Measurements from ENCODE around the gene MRPL17.

The MRPL17 gene

DNA sequence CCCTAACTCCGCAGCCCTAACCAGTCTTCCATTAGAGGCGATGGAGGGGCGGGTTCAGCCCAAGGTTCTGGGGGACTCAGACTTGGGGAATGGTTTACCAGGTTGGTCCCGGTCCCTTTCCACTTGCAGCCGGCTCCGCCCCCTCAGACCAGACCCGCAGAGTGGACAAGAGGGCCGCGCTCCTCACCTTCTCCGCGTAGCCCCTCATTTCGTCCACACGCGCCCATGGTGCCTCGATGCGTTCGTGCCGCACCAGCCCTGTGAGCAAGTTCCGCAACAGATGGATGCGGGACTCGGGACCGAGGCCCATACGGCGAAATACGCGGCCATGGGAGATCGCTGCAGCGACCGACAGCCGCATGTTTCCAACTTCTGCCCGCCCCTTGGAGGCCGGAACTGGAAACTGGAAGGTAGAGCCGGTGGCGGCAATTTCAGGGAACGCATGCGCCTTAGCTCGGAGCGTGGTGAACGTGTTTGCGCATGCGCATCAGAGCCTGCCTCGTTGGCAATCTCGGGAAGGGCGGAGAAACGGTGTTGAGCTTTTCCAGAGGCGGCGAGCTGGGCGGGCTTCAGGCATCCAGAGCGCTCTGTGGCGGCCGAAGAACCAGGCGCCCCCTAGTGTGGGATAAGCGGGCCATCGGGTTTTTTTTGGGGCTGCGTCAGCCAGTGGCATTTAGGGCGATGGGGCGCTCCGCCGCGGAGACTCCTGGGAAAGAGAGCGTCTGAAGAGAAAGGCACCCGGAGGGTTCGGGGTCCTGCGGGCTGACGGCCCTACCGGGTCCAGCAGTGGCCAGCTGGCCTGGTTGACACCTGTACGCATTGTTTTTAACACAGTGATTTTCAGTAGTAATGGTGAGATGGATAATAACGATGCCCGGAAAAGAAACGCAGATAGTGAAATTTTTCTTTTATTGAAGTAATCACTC, at the start of gene MRPL17:
MRPL17 (minus strand) TSS at position 405 of the 926 bp plus-strand sequence; CDS start at position 361, 44 bp downstream.
- DNase-seq (ENCODE audit: low read depth), result peak; percentile 93
- TF ChIP-seq, protein P1, sequence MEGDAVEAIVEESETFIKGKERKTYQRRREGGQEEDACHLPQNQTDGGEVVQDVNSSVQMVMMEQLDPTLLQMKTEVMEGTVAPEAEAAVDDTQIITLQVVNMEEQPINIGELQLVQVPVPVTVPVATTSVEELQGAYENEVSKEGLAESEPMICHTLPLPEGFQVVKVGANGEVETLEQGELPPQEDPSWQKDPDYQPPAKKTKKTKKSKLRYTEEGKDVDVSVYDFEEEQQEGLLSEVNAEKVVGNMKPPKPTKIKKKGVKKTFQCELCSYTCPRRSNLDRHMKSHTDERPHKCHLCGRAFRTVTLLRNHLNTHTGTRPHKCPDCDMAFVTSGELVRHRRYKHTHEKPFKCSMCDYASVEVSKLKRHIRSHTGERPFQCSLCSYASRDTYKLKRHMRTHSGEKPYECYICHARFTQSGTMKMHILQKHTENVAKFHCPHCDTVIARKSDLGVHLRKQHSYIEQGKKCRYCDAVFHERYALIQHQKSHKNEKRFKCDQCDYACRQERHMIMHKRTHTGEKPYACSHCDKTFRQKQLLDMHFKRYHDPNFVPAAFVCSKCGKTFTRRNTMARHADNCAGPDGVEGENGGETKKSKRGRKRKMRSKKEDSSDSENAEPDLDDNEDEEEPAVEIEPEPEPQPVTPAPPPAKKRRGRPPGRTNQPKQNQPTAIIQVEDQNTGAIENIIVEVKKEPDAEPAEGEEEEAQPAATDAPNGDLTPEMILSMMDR (IDR thresholded peaks at IDR 0.05; ENCODE audit: control insufficient read depth, insufficient read depth, low read depth, low read length, missing control alignments), result peak; percentile 93
- H3K4me3 ChIP-seq (ENCODE audit: control insufficient read depth, low read depth, low read length), result peak within 1 kb of the TSS; percentile 99

DNA sequence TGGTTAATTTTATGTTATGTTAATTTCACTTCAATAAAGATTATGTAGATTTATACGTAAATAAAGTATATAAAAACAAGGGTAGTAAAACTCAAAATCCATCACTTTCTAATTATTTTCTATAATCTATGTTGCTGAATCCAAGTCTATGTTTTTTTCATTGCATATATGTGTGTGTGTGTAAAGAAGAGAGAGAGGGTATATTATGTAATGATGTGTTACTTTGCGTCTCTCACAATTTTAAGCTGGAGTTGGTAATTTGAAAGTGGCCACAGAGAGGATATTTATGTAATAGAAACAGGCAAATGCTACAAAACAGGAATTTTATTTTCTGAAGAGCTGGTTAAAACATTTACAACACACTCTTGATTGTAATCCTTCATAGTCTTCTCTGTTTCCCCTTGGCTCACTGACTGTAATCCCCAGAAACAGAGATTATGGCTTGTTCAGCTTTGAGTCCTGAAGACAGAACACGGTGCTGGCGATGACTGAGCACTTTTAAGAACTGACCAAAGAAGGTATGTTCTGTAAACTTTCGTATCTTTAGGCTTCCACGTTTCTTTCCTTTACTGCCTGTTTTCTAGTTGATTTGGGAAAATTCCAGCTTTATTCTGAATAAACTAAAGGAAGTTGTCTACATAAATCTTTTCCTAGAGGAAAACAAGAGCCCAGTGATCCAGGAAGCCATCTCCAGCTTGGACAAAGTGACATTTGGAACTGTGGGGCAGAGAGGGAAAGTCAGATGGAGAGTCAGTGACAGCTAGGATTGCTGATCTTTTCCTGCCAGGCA, 45.0 kb upstream of the MRPL17 start:
- H3K4me3 ChIP-seq (ENCODE audit: control insufficient read depth, low read depth, low read length), result no peak overlapping the region
- DNase-seq (ENCODE audit: low read depth), result no peak
- TF ChIP-seq, protein P1 (IDR thresholded peaks at IDR 0.05; ENCODE audit: control insufficient read depth, insufficient read depth, low read depth, low read length, missing control alignments), result no peak

DNA sequence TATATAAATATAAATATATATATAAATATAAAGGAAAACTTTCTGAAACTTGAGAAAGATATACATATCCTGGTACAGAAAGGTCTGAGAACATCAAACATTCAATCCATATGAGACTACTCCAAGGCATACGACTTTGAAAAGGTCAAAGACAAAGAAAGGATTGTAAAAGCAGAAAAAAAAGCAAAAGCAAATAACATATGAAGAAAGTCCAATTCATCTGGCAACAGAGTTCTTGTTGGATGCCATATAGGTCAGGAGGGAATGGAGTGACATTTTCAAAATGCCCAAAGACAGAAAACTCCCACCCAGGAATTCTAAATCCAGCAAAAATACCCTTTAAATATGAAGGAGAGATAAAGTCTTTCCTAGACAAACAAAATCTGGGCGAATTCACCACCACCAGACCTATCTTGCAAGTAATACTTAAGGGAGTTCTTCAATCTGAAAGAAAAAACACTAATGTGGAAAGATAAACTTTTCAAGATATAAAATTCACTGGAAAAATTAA, 42.3 kb upstream of the MRPL17 start:
- no peak overlapping the region for H3K4me3 ChIP-seq (ENCODE audit: control insufficient read depth, low read depth, low read length)
- TF ChIP-seq, protein P1 (IDR thresholded peaks at IDR 0.05; ENCODE audit: control insufficient read depth, insufficient read depth, low read depth, low read length, missing control alignments), result no peak
- no peak for DNase-seq (ENCODE audit: low read depth)

DNA sequence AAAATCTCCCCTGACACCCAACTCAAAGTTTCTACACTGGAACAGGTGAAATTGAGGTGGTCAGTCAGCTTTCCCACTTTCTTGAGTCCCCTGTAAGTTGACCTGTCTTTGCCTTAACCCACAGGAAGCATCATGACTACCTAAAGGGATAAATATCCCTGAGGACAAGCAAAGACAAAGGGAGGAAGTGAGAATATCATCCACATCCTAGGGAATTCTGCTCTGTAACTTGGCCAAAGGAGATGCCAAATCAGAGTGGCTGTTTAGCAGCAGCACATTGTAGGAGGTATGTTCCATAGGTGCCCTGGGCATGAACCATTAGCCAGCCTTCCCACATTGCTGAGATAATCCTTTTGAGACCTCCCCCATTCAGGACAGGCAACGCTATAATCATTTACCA, 40.9 kb upstream of the MRPL17 start:
- H3K4me3 ChIP-seq (ENCODE audit: control insufficient read depth, low read depth, low read length), result no peak overlapping the region
- no peak for DNase-seq (ENCODE audit: low read depth)
- TF ChIP-seq, protein P1 (IDR thresholded peaks at IDR 0.05; ENCODE audit: control insufficient read depth, insufficient read depth, low read depth, low read length, missing control alignments), result no peak

DNA sequence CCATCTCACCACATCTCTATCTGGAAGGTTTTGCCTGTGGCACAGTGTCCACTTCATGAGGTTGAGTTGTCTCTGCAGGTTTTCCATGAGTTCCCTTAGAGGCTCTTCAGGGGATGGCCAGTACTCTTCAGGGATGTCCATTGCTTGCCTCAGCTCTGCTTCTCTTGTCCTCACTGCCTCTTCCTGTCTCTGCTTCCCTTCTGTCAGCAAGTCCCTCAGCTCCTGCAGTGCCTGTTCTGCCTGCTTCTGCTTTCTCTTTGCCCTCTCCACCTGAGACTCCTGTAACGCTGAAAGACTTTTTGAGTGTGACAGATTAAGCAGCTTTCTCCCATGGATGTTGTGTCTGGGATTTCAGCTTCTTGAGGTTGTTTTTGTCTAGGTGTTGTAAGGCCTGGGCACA, 38.2 kb upstream of the MRPL17 start:
- TF ChIP-seq, protein P1 (IDR thresholded peaks at IDR 0.05; ENCODE audit: control insufficient read depth, insufficient read depth, low read depth, low read length, missing control alignments), result no peak
- no peak overlapping the region for H3K4me3 ChIP-seq (ENCODE audit: control insufficient read depth, low read depth, low read length)
- DNase-seq (ENCODE audit: low read depth), result no peak

DNA sequence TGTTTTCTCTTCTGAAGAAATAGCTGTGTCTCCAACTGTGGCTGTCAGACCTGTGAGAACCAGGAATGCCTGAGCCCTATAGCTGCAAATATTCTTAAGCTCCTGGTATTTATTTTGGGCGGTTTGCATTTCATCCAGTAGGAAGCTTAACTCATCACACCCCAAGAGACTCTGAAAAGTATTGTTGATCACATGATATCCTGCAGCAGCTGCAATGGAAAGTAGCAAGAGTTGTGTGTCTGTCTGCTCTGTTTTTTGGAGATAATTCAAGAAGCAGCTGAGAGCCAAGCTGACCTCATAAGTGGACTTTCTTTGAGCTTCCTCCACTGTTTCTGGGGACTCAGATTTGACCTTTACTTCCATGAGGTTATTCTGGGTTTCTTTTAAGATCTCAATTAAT, 36.4 kb upstream of the MRPL17 start:
- no peak overlapping the region for H3K4me3 ChIP-seq (ENCODE audit: control insufficient read depth, low read depth, low read length)
- no peak for DNase-seq (ENCODE audit: low read depth)
- TF ChIP-seq, protein P1 (IDR thresholded peaks at IDR 0.05; ENCODE audit: control insufficient read depth, insufficient read depth, low read depth, low read length, missing control alignments), result no peak
